ENCODE measurements around the gene PAGE2B. TPM values are rescaled to one million over a fixed set of nuclear protein-coding genes. Genes with fewer than 3 reads are reported as not detected.
A peak's percentile ranks its signal among the peaks of the same experiment; 100 is the strongest.
"Not testable (repeated sequence)": the region's sequence is repeated elsewhere in the genome, so short reads cannot be mapped to it uniquely, and the experiment has no call there.

The PAGE2B gene
- polyA plus RNA-seq, 6 donors from 2014 or later: not detected

DNA sequence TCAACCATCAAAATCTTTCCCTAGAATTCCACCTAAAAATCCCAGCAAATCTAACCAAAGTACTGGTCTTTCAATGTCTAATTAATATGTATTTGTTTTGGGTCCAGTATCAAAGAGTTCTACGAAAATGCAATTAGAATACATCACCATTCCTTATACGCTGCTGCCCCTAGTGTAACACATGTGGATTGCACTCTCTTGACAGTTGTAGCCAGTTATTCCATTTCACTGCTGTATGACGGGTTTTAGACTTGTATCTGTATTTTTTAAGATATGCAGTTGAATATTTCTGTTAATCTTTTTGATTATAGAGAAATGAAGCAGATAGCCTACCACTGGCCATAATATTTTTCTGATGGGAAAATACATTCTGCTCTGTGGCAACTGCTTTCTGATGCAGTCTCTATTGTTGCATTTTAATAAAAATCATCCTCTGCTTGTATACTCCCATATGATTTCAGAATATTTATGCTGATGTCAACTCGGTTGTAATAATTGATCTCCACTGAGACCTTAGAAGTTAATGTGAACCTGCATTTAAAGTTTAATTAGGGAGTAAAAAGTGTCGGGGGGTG lies 17.1 kb upstream of the PAGE2B start:
- Mint-ChIP-seq H3K27ac (peak overlapping the region in 3 of 6 donors; percentile 15 to 85 (median 53)), H3K9me3 (peaks cover 0 to 1% (median 0%) of the 10 kb centered on the region in 7 donors), H3K36me3 (no peaks in the 10 kb centered on the region), H3K4me3 (peak overlapping the region; percentile 27 to 82 (median 60)), H3K4me1 (peaks cover 0 to 11% (median 10%) of the 10 kb centered on the region in 3 donors), H3K27me3 (no peaks in the 10 kb centered on the region)
- ATAC-seq (ENCODE audit: low read depth in 2 of 2) (peak; percentile 62 to 65), DNase-seq (peak; percentile 19)

DNA sequence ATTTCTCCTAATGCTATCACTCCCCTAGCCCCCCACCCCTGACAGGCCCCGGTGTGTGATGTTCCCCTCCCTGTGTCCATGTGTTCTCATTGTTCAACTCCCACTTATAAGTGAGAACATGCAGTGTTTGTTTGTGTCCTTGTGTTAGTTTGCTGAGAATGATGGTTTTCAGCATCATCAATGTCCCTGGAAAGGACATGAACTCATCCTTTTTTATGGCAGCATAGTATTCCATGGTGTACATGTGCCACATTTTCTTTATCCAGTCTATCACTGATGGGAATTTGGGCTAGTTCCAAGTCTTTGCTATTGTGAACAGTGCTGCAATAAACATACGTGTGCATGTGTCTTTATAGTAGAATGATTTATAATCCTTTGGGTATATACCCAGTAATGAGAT lies 7.7 kb upstream of the PAGE2B start:
- H3K4me1 Mint-ChIP-seq; H3K27ac Mint-ChIP-seq; H3K4me3 Mint-ChIP-seq; DNase-seq; H3K36me3 Mint-ChIP-seq; ATAC-seq (ENCODE audit: low read depth in 2 of 2): not testable (repeated sequence)
- Mint-ChIP-seq H3K27me3 (peaks cover 3 to 35% (median 22%) of the 10 kb centered on the region in 3 donors), H3K9me3 (peaks cover 0 to 12% (median 4%) of the 10 kb centered on the region in 7 donors)

DNA sequence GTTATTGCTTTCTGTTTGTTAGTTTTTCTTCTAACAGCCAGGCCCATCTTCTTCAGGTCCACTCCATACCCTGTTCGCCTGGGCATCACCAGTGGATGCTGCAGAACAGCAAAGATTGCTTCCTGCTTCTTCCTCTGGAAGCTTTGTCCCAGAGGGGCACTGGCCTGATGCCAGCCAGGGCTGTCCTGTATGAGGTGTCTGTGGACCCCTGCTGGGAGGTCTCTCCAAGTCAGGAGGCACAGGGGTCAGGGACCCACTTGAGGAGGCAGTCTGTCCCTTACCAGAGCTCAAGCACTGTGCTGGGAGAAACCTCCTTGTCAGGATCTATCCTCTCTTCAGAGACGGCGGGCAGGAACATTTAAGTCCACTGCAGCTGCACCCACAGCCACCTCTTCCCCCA lies 2.5 kb upstream of the PAGE2B start:
- H3K36me3 Mint-ChIP-seq: no peaks in the 10 kb centered on the region
- peaks cover 0 to 8% (median 4%) of the 10 kb centered on the region in 7 donors for H3K9me3 Mint-ChIP-seq
- H3K4me1 Mint-ChIP-seq: no peaks in the 10 kb centered on the region
- ATAC-seq (ENCODE audit: low read depth in 2 of 2) (no peak), DNase-seq (no peak)
- H3K4me3 Mint-ChIP-seq: no peak overlapping the region
- H3K27ac Mint-ChIP-seq: no peak overlapping the region
- H3K27me3 Mint-ChIP-seq: peaks cover 3 to 34% (median 34%) of the 10 kb centered on the region in 3 donors

DNA sequence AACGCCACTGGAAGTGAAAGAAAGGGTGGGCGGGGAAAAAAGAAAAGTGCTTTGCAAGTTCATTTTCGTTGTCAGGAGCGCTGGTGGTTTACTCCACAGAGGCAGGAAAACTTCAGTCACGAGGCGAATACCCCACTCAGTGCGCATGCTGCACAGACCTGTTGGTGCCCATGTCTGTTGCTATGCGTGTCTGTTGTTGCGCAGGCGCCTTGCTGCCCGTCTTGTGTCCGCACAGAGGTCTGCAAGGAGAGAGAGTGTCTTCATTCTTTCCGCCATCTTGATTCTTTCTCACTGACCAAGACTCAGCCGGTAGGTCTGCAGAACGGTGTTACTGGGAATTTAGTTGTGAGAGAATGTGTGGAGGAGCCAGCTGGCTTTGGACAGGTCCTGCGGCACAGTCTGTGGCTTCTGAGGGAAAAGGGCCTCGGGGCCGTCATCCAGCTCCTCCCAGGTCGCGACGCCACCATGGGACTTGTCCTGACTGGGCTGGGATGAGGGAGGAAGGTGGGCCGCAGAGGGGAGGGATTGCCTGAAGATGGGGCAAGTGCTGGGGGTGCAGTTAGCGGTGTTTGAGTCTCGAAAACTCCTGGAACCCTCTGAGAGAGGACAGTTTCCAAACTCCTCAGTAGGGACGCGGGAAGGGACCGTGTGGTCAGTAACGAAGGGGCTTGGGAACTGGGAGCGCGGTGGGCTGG lies 14.1 kb downstream of the PAGE2B start, which contains the start of gene PAGE2:
TSS of gene PAGE2 (plus strand) at position 224 of the 695 bp plus-strand sequence. CDS start 1,003 bp downstream, outside the sequence.
- peaks cover 0 to 4% of the 10 kb centered on the region in 2 donors for H3K36me3 Mint-ChIP-seq
- DNase-seq (no peak), ATAC-seq (ENCODE audit: low read depth in 2 of 2) (no peak)
- no peak within 1 kb of the TSS for H3K4me3 Mint-ChIP-seq
- peaks cover 0 to 13% (median 2%) of the 10 kb centered on the region in 7 donors for H3K9me3 Mint-ChIP-seq
- no peak within 1 kb of the TSS for H3K27ac Mint-ChIP-seq
- H3K4me1 Mint-ChIP-seq: no peaks in the 10 kb centered on the region
- peaks cover 0 to 21% (median 5%) of the 10 kb centered on the region in 3 donors for H3K27me3 Mint-ChIP-seq

DNA sequence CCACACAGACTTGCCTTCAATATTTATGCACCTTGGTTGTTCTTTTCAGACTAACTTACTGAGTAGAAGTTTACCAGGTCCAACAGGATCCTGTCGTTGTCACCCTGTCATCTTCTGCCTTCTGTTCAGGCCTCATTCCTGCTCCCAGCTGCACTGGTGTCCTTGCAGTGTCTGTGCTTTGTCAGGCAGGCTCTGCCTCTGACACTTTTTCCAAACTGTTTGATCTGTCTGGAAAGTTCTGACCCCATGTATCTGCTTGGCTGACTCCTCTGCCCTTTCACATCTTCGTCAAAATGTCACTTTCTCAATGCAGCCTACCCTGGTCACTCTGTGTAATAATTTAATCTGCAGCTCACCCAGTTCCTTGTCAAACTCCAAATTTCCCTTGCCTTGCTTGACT lies 23.9 kb downstream of the PAGE2B start:
- ATAC-seq (ENCODE audit: low read depth in 2 of 2): no peak
- no peaks in the 10 kb centered on the region for H3K4me1 Mint-ChIP-seq
- DNase-seq: no peak
- no peaks in the 10 kb centered on the region for H3K9me3 Mint-ChIP-seq
- no peaks in the 10 kb centered on the region for H3K36me3 Mint-ChIP-seq
- H3K27ac Mint-ChIP-seq: no peak overlapping the region
- H3K27me3 Mint-ChIP-seq: peaks cover 0 to 30% (median 4%) of the 10 kb centered on the region in 3 donors
- H3K4me3 Mint-ChIP-seq: no peak overlapping the region

DNA sequence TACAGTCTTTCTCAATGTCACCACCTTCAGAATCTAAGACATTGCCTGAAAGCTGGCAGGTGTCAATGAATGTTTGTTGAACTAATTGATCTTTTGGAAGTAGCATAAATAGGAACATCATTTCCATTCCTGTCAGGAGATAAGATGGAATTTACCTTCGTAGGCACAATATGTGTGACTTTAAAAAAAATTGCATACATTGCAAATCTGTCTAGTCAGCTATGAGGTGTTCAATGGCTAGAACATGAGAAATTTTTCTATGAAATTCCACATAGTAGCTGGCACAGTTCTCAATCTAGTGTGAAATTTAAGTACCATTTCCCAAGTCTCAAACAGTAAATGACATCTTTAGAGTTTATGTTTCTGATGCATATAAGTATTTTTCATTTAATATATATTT lies 24.3 kb downstream of the PAGE2B start:
- peaks cover 0 to 4% (median 0%) of the 10 kb centered on the region in 7 donors for H3K9me3 Mint-ChIP-seq
- H3K4me3 Mint-ChIP-seq: no peak overlapping the region
- H3K4me1 Mint-ChIP-seq: no peaks in the 10 kb centered on the region
- no peak for ATAC-seq (ENCODE audit: low read depth in 2 of 2)
- H3K27me3 Mint-ChIP-seq: peaks cover 0 to 30% (median 4%) of the 10 kb centered on the region in 3 donors
- no peak overlapping the region for H3K27ac Mint-ChIP-seq
- no peaks in the 10 kb centered on the region for H3K36me3 Mint-ChIP-seq
- DNase-seq: no peak

DNA sequence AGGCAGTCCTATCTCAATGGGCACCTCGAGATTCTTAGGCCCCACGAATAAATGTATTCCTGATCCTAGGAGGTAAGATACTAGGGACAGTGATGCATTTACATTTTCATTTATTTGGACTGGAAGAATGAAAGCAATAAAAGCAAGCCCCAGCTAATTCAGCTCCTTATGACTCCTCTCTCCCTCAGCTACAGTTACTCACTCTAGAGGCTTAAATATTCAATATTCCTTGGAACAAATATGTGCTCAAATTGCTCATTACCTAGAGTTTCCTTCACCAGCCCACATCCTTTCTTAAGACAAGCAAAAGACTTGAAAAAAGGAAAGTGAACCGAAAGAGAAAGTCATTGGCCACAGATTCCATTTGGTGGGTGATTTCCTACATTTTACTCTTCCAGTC lies 27.9 kb downstream of the PAGE2B start:
- ATAC-seq (ENCODE audit: low read depth in 2 of 2): no peak
- Mint-ChIP-seq H3K4me1 (no peaks in the 10 kb centered on the region), H3K36me3 (no peaks in the 10 kb centered on the region), H3K4me3 (no peak overlapping the region), H3K27me3 (peaks cover 0 to 25% (median 0%) of the 10 kb centered on the region in 3 donors), H3K9me3 (peaks cover 0 to 8% (median 0%) of the 10 kb centered on the region in 7 donors), H3K27ac (no peak overlapping the region)
- no peak for DNase-seq

- ATAC-seq (ENCODE audit: low read depth in 2 of 2): no peak
- H3K27me3 Mint-ChIP-seq: no peaks in the 10 kb centered on the region
- peaks cover 0 to 8% (median 0%) of the 10 kb centered on the region in 7 donors for H3K9me3 Mint-ChIP-seq
- DNase-seq: no peak
- no peak overlapping the region for H3K27ac Mint-ChIP-seq
- H3K4me1 Mint-ChIP-seq: no peaks in the 10 kb centered on the region
- H3K4me3 Mint-ChIP-seq: no peak overlapping the region
- no peaks in the 10 kb centered on the region for H3K36me3 Mint-ChIP-seq
These were observed 32.4 kb downstream of the PAGE2B start for GRCh38 chrX:55107262-55107661.

DNA sequence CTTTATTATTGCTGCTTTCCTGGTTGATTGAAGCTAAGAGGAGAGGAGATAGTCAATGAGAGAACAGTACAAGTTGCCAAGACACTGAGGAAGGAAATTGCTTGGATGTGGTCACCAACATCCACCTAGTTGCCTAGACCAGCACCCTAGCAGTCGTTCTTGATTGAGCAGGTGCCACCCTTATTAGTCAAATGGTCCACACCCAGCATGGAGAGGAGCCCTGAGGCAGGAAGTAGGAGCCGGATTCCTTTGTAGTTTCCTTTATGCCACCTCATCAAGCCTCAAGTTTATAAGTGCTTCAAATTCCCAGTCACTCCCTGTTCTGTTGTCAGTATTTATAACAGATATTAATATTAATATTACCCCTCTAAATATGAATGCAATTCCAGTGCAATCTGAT lies 33.1 kb downstream of the PAGE2B start:
- Mint-ChIP-seq H3K27me3 (no peaks in the 10 kb centered on the region), H3K36me3 (no peaks in the 10 kb centered on the region), H3K4me3 (no peak overlapping the region), H3K4me1 (no peaks in the 10 kb centered on the region), H3K27ac (no peak overlapping the region), H3K9me3 (peaks cover 0 to 8% (median 0%) of the 10 kb centered on the region in 7 donors)
- DNase-seq: no peak
- no peak for ATAC-seq (ENCODE audit: low read depth in 2 of 2)

DNA sequence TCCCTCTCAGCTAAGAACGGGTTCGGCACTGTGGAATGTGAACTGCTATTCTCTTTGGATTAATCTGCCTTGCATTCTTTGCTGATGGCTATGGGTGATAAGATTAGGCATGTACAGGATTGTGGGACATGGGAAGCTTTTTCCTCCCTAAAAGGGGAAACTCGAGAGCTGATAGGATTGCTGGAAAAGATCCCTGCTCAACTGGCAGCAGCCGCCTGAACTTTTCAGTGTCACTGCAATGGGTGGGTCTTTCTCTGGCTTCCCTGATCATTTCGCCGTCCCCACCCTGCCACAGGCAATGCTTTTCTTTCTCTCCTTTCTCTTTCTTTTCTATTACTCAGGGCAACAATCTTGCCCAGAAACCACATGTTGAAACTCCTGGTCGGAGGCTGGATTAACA lies 34.5 kb downstream of the PAGE2B start:
- no peak for DNase-seq
- no peak overlapping the region for H3K4me3 Mint-ChIP-seq
- H3K27ac Mint-ChIP-seq: no peak overlapping the region
- H3K9me3 Mint-ChIP-seq: peaks cover 0 to 8% (median 0%) of the 10 kb centered on the region in 7 donors
- H3K4me1 Mint-ChIP-seq: no peaks in the 10 kb centered on the region
- ATAC-seq (ENCODE audit: low read depth in 2 of 2): no peak
- peaks cover 0 to under 1% (median 0%) of the 10 kb centered on the region in 3 donors for H3K27me3 Mint-ChIP-seq
- no peaks in the 10 kb centered on the region for H3K36me3 Mint-ChIP-seq

DNA sequence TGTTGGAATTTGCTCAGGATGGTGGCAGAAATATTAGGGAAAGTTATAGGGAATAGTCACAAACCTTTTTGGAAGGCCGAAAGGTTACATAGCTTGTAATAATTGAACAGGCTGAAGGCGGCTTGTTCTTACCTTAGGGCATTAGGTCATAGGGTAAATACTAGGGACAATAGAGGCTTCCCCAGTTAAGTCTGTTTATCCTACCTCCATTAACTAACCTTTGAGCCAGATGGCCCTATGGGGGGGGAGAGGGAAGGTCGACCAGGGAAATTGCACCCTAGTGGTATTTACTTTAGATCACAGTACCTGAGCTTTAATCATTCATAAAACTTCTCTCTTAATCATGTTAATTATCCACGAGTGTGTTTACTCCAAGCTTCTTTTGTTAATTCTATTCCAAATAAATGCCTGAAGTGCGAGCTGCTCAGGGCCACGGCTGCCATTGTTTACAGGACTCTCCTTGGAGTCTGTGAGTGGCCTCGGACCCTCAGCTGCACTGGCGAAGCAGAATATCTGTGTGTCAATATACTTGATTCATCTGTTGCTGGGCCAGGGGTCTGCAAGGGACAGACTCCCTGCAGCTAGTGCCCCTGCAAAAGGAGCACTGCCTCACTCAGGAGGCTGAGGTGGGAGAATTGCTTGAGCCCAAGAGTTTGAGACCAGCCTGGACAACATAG lies 36.9 kb downstream of the PAGE2B start:
- no peak for DNase-seq
- peaks cover 0 to 20% (median 9%) of the 10 kb centered on the region in 3 donors for H3K27me3 Mint-ChIP-seq
- no peaks in the 10 kb centered on the region for H3K4me1 Mint-ChIP-seq
- peaks cover 0 to 2% (median 0%) of the 10 kb centered on the region in 7 donors for H3K9me3 Mint-ChIP-seq
- ATAC-seq (ENCODE audit: low read depth in 2 of 2): no peak
- no peaks in the 10 kb centered on the region for H3K36me3 Mint-ChIP-seq
- H3K4me3 Mint-ChIP-seq: no peak overlapping the region
- H3K27ac Mint-ChIP-seq: no peak overlapping the region

GRCh38 chrX:55116589-55116988 lies 41.8 kb downstream of the PAGE2B start:
- H3K4me1 Mint-ChIP-seq; H3K36me3 Mint-ChIP-seq; H3K9me3 Mint-ChIP-seq; H3K4me3 Mint-ChIP-seq; H3K27ac Mint-ChIP-seq; DNase-seq; ATAC-seq (ENCODE audit: low read depth in 2 of 2): not testable (repeated sequence)
- H3K27me3 Mint-ChIP-seq: peaks cover 3 to 39% (median 22%) of the 10 kb centered on the region in 3 donors

- peaks cover 3 to 44% (median 22%) of the 10 kb centered on the region in 3 donors for H3K27me3 Mint-ChIP-seq
- H3K9me3 Mint-ChIP-seq: no peaks in the 10 kb centered on the region
- DNase-seq: no peak
- H3K27ac Mint-ChIP-seq: no peak overlapping the region
- H3K4me1 Mint-ChIP-seq: no peaks in the 10 kb centered on the region
- no peaks in the 10 kb centered on the region for H3K36me3 Mint-ChIP-seq
- no peak overlapping the region for H3K4me3 Mint-ChIP-seq
- ATAC-seq (ENCODE audit: low read depth in 2 of 2): no peak
These were observed 43.7 kb downstream of the PAGE2B start for GRCh38 chrX:55118574-55118973.

Measured in naive B cell (primary cell).